Endothelial cell (in vitro differentiated cells): ENCODE data around the gene SUOX. TPM values are rescaled to one million over a fixed set of nuclear protein-coding genes. Genes with fewer than 3 reads are reported as not detected.
"Not testable (repeated sequence)": the region's sequence is repeated elsewhere in the genome, so short reads cannot be mapped to it uniquely, and the experiment has no call there.

Source experiments
- DNase-seq: peaks from one replicate; pipeline ENCODE4 v3.0.0; 2021; ENCODE audit warnings: low spot score
- H3K27ac Mint-ChIP-seq: one replicate; pipeline ENCODE4 v1.8.0; 2021; ENCODE audit warnings: mixed read lengths, inconsistent platforms; ENCODE audit not compliant: unreplicated experiment
- H3K27me3 Mint-ChIP-seq: one replicate; pipeline ENCODE4 v1.8.0; 2021; ENCODE audit warnings: mild to moderate bottlenecking, moderate library complexity, mixed read lengths, inconsistent platforms; ENCODE audit not compliant: unreplicated experiment
- H3K36me3 Mint-ChIP-seq: one replicate; pipeline ENCODE4 v1.8.0; 2021; ENCODE audit warnings: mild to moderate bottlenecking, low read depth, mixed read lengths, inconsistent platforms; ENCODE audit not compliant: unreplicated experiment
- H3K4me1 Mint-ChIP-seq: one replicate; pipeline ENCODE4 v1.8.0; 2021; ENCODE audit warnings: mild to moderate bottlenecking, mixed read lengths, inconsistent platforms; ENCODE audit not compliant: unreplicated experiment
- H3K4me3 Mint-ChIP-seq: one replicate; pipeline ENCODE4 v1.8.0; 2021; ENCODE audit warnings: mild to moderate bottlenecking, mixed read lengths, inconsistent platforms; ENCODE audit not compliant: unreplicated experiment
- H3K9me3 Mint-ChIP-seq: one replicate; pipeline ENCODE4 v1.8.0; 2021; ENCODE audit warnings: mixed read lengths, inconsistent platforms; ENCODE audit not compliant: unreplicated experiment
- CTCF ChIP-seq: fragments of 200-600 bp; sonication (generic); IDR thresholded peaks from one replicate; pipeline ENCODE4 v1.5.0; 2021; ENCODE audit warnings: antibody characterized with exemption; ENCODE audit not compliant: unreplicated experiment
- total RNA-seq: library from RNA; stranded (reverse); fragmentation: NEBNext Ultra II Directional; extraction: Animal tissue kit (Norgen Biotek cat#: 25700); gene quantifications from one replicate; pipeline ENCODE4 v1.2.1, GENCODE V29; 2021; ENCODE audit not compliant: unreplicated experiment

The SUOX gene
- total RNA-seq, 1 donor from 2014 or later = 31.6 TPM

GRCh38 chr12:56001487-56002100 is 4.5 kb downstream of the SUOX start:
- Mint-ChIP-seq H3K27ac (peak overlapping the region; percentile 91), H3K9me3 (no peaks in the 10 kb centered on the region), H3K4me1 (peaks cover 45% of the 10 kb centered on the region), H3K4me3 (peak overlapping the region; percentile 70), H3K36me3 (peaks cover 39% of the 10 kb centered on the region), H3K27me3 (peaks cover 8% of the 10 kb centered on the region)
- no peak for TF ChIP-seq CTCF
- no peak for DNase-seq

- H3K4me3 Mint-ChIP-seq = peak overlapping the region; percentile 74
- not testable (repeated sequence) for DNase-seq, H3K27ac Mint-ChIP-seq, H3K9me3 Mint-ChIP-seq
- peaks cover 39% of the 10 kb centered on the region for H3K36me3 Mint-ChIP-seq
- peaks cover 10% of the 10 kb centered on the region for H3K27me3 Mint-ChIP-seq
- peaks cover 43% of the 10 kb centered on the region for H3K4me1 Mint-ChIP-seq
Measured at GRCh38 chr12:56003376-56003775, 6.3 kb downstream of the SUOX start.

- Mint-ChIP-seq H3K4me1 (peaks cover 39% of the 10 kb centered on the region), H3K9me3 (no peaks in the 10 kb centered on the region), H3K36me3 (peaks cover 39% of the 10 kb centered on the region), H3K4me3 (peak overlapping the region; percentile 48), H3K27me3 (peaks cover 7% of the 10 kb centered on the region), H3K27ac (no peak overlapping the region)
- TF ChIP-seq CTCF = no peak
- DNase-seq = no peak
Measured at GRCh38 chr12:56004211-56004610, 7.1 kb downstream of the SUOX start.

GRCh38 chr12:56007564-56008559 is 10.8 kb downstream of the SUOX start:
- DNase-seq = peak; percentile 61
- Mint-ChIP-seq H3K27me3 (peaks cover 2% of the 10 kb centered on the region), H3K27ac (peak overlapping the region; percentile 50), H3K4me1 (peaks cover 30% of the 10 kb centered on the region), H3K9me3 (no peaks in the 10 kb centered on the region), H3K4me3 (peak overlapping the region; percentile 91), H3K36me3 (peaks cover 18% of the 10 kb centered on the region)
- no peak for TF ChIP-seq CTCF

- no peak for DNase-seq
- peaks cover 25% of the 10 kb centered on the region for H3K4me1 Mint-ChIP-seq
- H3K36me3 Mint-ChIP-seq = no peaks in the 10 kb centered on the region
- H3K9me3 Mint-ChIP-seq = no peaks in the 10 kb centered on the region
- TF ChIP-seq CTCF = no peak
- no peak overlapping the region for H3K4me3 Mint-ChIP-seq
- peaks cover 3% of the 10 kb centered on the region for H3K27me3 Mint-ChIP-seq
- no peak overlapping the region for H3K27ac Mint-ChIP-seq
Measured at GRCh38 chr12:56010111-56010570, 13.1 kb downstream of the SUOX start.
